ENCODE measurements around the gene OR8B12.

- TF ChIP-seq CTCF (IDR thresholded peaks at IDR 0.05; ENCODE audit: poor library complexity, severe bottlenecking), result no peak
- TF ChIP-seq EP300 (conservative IDR thresholded peaks at IDR 0.05; ENCODE audit: poor library complexity, severe bottlenecking), result no peak
- TF ChIP-seq, protein P1, sequence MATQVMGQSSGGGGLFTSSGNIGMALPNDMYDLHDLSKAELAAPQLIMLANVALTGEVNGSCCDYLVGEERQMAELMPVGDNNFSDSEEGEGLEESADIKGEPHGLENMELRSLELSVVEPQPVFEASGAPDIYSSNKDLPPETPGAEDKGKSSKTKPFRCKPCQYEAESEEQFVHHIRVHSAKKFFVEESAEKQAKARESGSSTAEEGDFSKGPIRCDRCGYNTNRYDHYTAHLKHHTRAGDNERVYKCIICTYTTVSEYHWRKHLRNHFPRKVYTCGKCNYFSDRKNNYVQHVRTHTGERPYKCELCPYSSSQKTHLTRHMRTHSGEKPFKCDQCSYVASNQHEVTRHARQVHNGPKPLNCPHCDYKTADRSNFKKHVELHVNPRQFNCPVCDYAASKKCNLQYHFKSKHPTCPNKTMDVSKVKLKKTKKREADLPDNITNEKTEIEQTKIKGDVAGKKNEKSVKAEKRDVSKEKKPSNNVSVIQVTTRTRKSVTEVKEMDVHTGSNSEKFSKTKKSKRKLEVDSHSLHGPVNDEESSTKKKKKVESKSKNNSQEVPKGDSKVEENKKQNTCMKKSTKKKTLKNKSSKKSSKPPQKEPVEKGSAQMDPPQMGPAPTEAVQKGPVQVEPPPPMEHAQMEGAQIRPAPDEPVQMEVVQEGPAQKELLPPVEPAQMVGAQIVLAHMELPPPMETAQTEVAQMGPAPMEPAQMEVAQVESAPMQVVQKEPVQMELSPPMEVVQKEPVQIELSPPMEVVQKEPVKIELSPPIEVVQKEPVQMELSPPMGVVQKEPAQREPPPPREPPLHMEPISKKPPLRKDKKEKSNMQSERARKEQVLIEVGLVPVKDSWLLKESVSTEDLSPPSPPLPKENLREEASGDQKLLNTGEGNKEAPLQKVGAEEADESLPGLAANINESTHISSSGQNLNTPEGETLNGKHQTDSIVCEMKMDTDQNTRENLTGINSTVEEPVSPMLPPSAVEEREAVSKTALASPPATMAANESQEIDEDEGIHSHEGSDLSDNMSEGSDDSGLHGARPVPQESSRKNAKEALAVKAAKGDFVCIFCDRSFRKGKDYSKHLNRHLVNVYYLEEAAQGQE (IDR thresholded peaks at IDR 0.05; ENCODE audit: borderline replicate concordance), result no peak
- no peak for TF ChIP-seq POLR2AphosphoS5 (IDR thresholded peaks at IDR 0.05)
- TF ChIP-seq TAF1 (IDR thresholded peaks at IDR 0.05; ENCODE audit: low read depth), result no peak
- no peak for TF ChIP-seq EZH2 (IDR thresholded peaks at IDR 0.05; ENCODE audit: borderline replicate concordance, insufficient read depth, low read length, poor library complexity, severe bottlenecking)
These were observed 50.3 kb downstream of the OR8B12 start for GRCh38 chr11:124493016-124493655.
